Endometrial microvascular endothelial cells (primary cell): ENCODE measurements around the gene GDPD3. TPM values are rescaled to one million over a fixed set of nuclear protein-coding genes. Genes with fewer than 3 reads are reported as not detected.

ENCODE experiments used
- in situ Hi-C: cut with HindIII; loops from 2 replicates; pipeline ENCODE4 v1.10.0; 2017; ENCODE audit warnings: low sequenced_read_pairs, low pct_unique_long_range_greater_than_20kb; ENCODE audit errors: inconsistent ontology term
- total RNA-seq: library from RNA; depleted of rRNA; stranded (reverse); fragments of >200 nt; gene quantifications from one replicate; pipeline ENCODE4 v1.2.3, GENCODE V29; 2015; ENCODE audit errors: inconsistent ontology term

Gene GDPD3
- total RNA-seq, 1 donor from 2014 or later = 1.3 TPM

DNA sequence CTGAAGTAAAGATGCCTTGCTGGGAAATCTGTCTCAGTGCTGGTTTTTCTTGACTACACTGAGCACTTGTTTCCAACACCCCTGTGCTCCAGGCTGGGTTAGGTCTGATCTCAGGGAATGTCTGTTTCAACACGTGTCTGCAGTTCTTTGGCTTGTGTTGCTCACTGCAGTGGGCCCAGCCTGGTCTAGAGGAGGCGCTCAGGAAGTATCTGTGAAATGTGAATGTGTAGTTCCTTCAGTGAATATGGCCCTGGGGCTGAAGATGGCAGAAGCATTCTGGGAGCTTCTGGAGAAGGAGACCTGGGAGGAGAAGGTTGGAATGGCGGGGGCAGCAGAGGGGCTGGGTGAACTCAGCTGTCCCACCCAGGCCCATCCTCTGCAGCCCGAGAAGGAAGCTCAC is 9.2 kb downstream of the GDPD3 start:
- in situ Hi-C loops = no loop called here

DNA sequence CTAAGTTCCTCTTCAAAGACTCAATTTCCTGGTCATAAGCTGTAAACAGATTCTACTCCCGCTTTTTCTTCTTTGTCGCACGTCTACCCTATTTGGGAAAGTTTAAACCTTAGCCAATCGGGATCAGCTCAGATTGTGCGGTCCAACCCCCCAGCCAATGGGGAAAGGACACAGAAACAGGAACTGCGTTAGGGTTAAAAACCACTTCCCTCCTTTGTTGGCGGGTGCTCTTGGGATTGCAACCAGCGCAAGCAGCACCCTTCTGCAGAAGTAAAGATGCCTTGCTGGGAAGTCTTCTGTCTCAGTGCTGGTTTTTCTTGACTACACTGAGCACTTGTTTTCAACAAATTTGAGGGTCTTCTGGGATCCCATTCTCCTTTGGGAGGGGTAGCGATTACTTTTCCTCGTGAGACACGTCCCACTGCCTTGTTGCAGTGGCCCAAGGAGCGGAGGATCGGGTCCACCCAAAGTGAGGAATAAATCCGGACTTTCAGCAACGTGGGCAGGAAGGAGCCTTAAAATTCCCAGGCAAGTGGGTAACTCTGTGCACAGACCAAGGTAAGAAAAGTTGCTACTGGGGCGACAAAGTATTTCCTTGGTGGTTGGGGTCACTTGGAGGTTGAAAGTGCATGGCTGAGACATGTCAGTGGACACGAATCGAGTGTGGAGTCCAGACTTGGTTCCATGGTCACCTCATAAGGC is 16.3 kb downstream of the GDPD3 start:
- in situ Hi-C loops = no loop called here

DNA sequence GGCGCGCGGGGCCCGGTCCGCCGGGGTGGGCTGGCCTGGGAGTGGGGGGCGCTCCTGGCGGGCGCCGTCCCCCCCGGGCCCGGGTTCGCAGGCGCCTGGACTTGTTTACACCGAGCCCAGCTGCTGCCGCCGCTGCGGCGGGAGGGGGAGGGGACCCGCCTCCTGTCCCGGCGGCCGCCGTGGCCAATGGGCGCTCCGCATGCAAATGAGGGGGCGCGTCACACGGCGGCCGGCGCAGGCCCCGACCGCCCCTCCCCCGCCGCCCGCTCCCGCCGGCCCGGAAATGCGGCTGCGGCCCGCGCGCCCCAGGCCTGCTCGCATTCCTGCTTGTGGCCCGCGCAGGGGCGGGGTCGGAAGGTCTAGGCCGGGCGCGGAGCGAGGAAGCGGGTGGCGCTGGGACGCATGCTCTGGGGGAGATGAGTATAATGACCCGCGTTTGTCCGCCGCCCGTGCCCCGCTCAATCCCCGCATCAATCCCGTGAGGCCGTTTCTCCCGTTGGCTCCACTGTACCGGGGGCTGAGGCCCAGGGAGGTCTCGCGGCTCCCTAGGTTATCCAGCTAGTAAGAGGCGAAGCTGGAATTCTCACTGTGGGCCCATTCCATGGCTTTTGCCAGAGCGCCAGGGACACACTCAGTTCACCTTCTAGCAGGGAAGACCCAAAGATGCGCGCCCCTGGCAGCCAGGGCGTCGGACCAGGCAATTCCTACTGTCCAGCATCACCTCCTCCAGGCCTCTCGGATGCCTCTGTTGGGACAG is 17.1 kb downstream of the GDPD3 start, which contains the start of gene YPEL3:
YPEL3 (minus strand) TSS at position 109 of the 757 bp plus-strand sequence. CDS start 731 bp downstream, outside the sequence.
- in situ Hi-C loops = no loop called here

DNA sequence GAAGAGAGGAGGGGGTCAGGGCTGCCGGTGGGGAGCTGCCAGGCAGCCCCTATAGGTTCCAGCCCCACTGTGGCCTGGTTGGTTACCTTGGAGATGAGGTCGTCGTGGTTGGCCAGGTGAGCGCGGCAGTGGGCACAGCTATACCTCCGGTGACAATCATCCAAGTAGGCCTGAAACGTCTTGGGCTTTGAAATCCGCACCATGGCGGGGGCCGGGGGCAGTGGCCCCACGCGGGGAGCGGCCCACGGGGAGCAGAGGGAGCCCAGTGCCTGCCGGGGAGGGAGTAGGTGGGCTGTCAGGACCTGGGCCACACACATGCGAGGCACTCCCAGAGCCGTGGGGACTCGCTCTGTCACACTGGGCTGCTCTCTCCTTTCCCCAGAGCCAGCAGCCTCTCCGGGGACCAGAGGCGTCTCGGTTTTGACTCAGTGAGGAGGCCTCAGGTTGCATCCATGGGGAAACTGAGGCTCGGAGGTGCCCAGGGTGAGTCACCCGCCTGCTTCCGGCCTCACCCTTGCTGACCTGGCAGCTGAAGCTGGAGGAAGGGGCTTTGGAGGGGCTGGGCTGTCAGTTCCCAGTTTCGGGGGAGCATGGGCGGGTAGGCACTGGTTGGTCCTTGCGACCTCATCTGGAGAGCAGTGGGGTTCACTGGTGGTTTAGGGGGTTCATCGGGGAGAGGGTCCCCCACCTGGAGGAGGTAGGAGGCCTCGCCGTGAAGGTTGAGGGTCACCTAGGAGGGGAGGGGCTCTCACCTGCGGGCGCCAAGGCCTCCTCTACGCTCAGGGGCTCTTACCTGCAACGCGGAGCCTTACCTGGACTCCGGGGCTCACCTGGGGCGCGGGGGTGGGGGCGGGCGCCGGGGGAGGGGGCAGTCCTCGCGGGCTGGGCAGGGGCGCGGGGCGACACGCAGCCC is 17.9 kb downstream of the GDPD3 start:
- in situ Hi-C loops = no loop called here

DNA sequence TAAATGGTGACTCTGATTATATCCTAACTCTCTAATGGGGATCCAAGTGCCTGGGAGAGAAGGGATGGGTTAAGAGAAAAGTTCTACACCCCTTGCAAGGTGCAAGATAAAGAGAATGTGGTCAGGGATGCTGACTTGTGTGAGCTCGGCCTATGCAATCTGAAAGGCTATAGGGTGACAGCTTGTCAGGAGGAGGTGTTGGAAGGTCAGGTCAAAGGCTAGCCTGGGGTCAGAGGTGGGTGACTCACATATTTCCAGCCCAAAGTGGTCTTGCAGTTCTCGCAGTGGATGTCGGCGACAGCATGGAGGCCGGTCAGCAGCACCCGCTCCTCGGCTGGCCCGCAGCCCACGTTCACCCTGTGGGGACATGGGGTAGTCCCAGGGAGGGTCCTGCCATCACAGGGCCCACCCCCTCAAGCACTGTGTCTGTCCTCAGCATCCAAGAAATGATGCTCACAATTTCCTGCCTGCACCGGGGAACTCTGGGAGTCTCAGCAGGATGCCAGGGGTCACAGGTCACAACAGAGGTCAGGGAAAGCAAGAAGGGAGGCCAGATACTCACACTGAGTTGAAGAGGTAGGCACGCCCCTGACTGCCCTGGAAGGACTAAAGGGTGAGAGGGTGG is 18.7 kb downstream of the GDPD3 start:
- in situ Hi-C loops = no loop called here

DNA sequence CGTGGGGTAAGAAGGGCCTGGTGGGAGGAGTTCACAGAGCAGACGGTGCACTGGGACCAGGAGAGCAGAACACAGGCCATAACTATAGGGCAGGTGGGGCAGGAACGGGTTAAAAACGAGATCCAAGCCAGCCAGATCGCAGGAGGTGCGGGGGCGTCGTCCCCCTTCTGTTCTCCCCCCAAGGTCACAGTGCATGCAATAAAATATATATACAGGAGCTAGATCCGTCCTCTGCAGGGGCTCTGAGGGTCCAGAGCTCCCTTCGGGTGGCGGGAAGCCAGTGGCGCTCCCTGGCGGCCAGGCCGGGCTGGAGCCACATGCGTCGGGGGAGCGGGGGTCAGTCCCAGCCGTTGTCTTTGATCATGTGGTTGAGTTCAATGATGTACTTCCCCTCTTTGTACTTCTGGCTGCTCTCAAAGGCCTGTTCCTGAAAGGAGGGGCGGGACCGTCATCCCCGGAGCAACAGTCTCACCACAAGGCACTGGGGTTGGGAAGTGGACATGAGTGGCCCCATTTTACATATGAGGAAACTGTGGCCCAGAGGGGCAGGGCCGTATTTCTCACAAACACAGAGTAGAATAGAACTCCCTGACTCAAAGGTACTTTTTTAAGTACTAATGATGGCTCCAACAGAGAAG is 20.8 kb downstream of the GDPD3 start:
- in situ Hi-C loops = no loop called here

DNA sequence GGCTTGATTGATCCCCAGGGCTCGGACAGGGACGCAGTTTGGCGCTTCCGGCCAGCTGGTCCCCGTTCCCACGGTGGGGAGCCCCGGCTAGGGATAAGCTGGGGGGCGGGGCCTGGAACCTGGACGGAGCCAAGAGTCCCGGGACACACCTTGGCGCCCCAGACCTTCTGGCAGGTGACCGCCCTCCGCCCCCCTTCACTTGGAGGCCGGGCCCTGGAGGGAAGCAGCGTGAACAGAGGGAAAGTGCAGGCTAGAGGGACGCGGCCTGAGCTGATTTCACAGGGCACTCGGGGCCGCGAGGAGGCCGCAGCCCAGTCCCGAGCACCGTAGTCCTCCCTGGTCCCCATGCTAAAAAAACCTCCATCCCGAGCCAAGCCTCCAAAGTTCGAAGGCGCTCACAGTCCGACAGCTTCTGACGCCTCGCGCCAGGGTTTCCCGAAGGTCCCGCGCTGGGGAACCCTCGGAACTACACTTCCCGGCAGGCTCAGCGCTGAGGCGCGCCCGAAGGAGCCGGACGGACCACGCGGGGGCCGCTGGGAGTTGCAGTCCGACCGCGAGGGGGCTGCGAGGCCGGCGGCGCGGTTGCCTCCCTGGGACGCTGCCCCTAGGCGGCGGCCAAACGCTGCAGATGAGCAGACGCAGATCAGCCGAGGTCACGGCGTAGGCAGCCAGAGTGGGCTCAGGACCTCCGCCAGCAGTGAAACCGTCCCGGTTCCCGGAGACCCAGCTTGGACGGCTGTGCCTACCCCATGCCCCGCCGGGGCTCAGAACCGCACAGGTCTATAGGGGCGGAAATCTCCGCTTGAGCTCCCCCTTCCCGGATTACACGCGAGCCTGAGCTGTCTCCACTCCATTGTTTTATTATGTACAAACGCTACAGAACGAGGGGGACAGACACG is 21.6 kb downstream of the GDPD3 start, which contains the start of gene TBX6:
TBX6 (minus strand) TSS at position 451 of the 899 bp plus-strand sequence. CDS start 731 bp downstream, outside the sequence.
- in situ Hi-C loops = no loop called here

DNA sequence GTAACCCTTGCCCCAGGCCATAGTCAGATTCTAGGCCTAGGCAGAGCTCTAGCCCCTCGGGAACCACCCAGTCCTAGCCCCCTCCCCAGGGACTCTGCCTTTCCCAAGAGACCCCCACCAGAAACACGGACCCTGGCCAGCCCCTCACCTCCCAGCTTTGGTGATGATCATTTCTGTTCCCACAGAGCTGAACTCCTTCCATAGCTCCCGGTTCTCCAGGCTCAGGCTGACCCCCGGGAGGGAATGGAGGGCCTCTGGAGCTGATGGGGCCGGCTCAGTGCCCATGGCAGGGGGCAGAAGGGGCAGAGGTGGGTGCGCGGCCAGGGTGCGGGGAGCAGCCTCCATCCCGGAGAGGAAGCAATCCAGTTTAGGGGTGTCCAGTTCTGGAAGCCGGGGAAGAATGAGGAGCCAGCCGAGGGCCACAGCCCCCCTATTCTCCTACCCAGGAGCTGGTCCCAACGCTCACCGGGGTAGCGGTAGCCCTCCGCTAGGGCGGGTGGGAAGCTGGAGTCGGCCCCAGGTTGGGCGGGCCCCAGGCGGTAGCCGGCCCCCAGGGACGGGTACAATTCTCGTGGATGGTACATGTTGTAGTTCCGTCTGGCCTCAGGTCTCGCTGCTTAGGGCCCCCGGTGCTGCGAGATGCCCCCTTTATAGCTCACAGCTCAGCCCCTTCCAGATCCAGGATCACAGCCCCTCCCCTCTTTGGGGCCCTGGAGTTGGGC is 22.6 kb downstream of the GDPD3 start:
- in situ Hi-C loops = no loop called here

DNA sequence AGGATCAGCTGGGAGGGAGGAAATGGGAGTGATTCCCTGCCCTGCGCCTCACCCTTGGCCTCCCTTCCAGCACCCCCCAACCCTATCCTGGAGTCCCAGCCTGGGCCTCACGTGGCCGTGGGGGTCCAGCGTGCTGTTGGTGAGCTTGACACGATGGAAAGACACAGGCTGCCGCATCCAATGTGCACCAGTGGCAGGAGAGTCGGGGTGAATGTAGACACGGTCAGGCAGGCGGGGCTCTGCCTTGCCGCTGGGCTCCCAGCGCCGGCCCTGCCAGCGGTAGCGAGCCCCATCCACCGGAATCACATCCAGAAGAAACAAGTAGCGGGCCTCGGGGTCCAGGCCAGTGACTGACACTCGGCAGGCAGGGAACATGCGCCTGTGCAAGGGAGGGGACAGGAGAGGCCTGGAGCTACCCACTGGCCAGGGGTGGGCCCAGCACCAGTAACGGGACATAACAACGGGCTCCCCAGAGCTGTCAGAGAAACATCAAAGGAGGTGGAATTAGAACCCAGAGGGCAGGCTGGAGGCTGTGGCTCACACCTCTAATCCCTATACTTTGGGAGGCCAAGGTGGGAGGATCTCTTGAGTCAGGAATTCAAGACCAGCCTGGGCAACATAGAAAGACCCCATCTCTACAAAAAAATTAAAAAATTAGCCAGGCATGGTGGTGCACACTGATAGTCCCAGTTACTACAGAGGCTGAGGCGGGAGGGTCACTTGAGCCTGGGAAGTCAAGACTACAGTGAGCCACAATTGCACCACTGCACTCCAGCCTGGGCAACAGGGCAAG is 24.3 kb downstream of the GDPD3 start:
- in situ Hi-C loops = no loop called here

DNA sequence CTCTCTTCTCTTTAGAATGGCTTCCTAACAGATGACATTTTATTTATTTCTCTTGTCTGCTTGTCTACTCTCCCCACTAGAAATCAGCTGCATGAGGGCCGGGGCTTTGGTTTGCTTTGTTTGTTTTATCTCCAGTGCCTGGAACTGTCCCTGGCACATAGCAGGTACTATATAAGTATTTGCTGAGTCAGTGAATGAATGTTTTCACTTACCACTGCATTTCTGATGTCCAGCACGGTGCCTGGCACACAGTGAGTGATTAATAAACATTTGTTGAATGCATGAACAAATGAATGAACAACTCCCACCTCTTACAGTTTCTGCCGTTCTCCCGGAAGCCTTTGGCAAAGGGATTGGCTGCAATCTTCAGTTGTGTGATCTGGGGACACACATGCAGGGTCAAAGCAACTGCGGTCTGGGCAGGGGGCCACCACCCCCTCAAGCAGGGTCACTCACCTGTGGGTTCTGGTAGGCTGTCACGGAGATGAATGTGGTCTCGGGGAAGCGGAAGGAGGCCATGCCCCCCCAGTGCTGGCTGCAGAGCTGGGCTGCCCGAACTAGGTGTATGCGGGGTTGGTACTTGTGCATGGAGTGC is 25.0 kb downstream of the GDPD3 start:
- in situ Hi-C loops = no loop called here

DNA sequence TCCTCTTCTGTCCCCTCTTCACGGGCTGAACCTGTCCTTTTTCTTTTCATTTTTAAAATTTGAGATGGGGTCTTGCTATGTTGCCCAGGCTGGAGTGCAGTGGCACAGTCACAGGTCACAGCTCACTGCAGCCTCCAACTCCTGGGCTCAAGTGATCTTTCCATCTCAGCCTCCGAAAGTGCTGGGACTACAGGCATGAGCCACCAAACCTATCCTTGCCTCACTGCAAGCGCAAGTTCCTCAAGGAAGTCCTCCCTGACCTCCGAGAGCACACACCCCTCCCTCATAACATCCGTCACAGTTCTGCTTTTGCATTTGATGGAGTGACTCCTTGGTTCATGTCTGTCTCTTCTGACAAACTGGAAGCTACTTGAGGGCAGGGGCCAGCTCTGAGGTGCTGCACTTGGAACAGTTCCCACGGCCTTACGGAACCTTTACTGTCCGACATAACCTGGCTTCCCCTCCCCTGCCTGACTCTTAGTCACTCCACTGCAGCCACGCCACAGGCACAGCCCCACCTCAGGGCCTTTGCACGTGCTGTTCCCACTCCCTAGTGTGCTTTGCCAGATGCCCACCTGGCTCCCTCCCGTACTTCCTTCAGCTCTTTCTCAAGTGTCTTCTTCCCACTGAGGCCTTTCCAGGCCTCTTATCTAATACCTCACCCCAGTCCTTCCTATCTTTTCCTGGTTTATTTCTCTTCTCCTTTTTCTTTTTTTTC is 26.0 kb downstream of the GDPD3 start:
- in situ Hi-C loops = no loop called here

DNA sequence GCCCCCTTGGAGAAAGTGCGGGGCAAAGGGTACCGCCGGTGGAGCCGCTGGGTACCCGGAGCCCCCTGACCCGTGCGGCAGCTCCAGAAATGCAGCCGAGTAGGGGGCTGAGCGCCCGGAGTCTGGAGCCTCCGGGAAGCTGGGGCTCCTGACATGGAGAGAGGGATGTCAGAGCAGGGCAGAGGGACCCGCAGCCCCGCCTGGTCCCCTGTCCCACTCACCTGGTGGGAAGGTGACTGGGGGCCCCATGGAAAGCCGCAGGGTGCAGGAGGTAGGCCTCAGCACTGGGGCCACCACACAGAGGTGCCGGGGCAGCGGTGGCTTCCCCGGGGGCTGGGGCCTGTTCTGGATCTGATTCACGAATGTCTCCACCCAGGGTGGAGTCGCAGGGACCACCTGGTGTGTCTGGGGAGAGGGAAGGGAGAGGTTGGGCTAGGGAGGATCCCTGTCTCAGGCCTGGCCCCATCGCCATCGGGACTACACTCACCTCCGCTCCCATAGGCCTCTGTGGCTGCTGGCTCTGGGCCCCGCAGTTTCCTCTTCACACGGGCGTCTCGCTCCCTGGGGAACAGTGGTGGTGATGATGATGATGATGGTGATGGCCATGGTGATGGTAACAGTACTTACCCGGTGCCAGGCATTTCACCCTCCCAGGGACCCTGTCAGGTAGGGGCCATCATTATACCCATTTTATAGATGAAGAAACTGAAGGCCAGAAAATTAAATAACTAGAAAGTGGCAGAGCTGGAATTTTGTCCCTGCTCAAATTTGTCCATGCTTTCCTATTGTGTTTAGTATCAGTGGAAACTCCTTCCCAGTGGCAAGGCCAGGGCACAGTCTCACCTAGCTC is 26.8 kb downstream of the GDPD3 start:
- in situ Hi-C loops = no loop called here

DNA sequence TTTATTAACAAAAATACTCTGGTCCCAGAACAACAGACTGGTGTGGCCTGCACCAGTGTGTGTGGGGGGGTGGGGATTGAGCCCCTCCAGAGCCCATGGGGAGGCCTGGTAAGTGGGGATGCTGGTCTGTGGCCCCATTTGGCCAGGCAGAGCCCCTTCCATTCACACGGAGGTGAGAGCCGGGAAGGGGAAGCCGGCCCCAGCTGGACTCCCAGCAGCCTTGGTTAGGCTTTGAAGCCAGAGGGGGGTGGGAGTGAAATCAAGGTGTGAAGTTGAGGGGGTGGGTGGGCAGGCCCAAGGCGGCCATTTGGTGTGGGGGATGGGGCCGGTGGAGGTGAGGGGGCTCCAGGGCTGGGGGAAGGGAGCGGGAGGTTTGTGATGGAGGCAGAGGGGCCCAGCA is 27.5 kb downstream of the GDPD3 start:
- in situ Hi-C loops = no loop called here

DNA sequence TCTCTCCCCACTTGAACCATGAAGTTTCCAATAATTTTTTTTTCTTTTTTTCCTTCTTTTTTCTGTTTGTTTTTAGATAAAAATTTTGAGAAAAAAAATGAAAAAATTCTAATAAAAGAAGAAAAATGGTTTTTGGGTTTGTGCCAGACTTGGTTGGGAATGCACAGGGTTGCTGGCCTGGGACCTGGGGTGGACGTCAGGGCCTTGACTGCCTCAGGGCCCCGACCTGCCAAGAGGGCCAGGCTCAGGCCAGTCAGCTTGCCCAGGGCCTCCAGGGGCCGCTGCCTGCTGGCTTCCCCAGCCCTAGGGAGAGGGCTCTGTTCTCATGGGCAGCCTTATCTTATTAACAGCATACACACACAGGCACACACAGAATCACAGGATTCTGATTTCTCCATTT is 28.1 kb downstream of the GDPD3 start:
- in situ Hi-C loops = no loop called here
